Myometrial cell (primary cell): ENCODE results near the gene GHRH. TPM values are rescaled to one million over a fixed set of nuclear protein-coding genes. Genes with fewer than 3 reads are reported as not detected.

Experiments
- total RNA-seq: library from RNA; depleted of rRNA; stranded (reverse); fragments of >200 nt; gene quantifications from 2 replicates; pipeline ENCODE4 v1.2.3, GENCODE V29; 2015

GHRH gene
- total RNA-seq, result not detected in 2 replicates

GRCh38 chr20:37261714-37262113 is at the start of gene GHRH:
Gene GHRH, minus strand, starts transcription at chr20:37261814. Its CDS starts 4,925 bp downstream, at chr20:37256889.

Other genes with a start within 250 kb of the GHRH start
- gene RBL1, start 165.8 kb downstream of the GHRH start, total RNA-seq, result 3.2 and 7.4 TPM in 2 replicates
- gene RPN2, start 82.5 kb downstream of the GHRH start, total RNA-seq, result 381 and 391 TPM in 2 replicates
- gene MROH8, start 82.3 kb downstream of the GHRH start, total RNA-seq, result under 0.01 and 0.89 TPM in 2 replicates
- gene MANBAL, start 27.8 kb upstream of the GHRH start, total RNA-seq, result 33.1 and 33.2 TPM in 2 replicates
- 11.9 and 18.7 TPM in 2 replicates for gene SRC, start 84.3 kb upstream of the GHRH start, total RNA-seq